Measurements from ENCODE around the gene GOLM1. TPM values are rescaled to one million over a fixed set of nuclear protein-coding genes. Genes with fewer than 3 reads are reported as not detected.

Gene GOLM1
- total and polyA plus RNA-seq, 2 of the 4 experiments (the other 2 are of a cell fraction), result 54.8 to 59.2 TPM

DNA sequence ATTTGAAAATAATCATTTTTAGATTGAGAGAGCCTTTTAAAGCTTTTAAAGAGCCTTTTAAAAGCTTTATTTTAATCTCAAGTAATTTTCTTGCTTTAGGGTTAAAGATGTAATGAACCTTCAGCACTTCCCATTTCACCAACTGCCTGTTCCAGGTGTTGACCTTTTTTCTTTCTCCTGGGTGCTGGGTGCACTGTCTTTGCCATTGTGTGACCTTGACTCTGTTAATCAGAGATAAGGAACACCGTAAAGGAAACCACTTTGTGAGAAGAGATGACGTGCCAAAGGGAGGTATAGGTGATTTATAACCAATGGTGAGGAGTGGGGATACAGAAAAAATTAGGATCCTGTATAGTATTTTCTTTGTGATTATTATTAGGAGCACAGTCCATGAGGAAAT, 90.2 kb downstream of the GOLM1 start:
- Histone ChIP-seq H3K79me1 (ENCODE audit: low read depth in 1 of 2, low read length in 2 of 2) (0 out of 4 replicates have a peak, but pooled peaks cover 0 to 3% of the 10 kb centered on the region in 2 experiments), H3K36me3 (ENCODE audit: control insufficient read depth, insufficient read depth, low read length) (peaks cover 24% of the 10 kb centered on the region)
- dilution Hi-C loops (cut with HindIII; ENCODE audit: low sequenced_read_pairs, unreplicated experiment), result no loop called here

More for the DNA sequence above, 90.2 kb downstream of the GOLM1 start:
- no peak overlapping the region for H3K4ac ChIP-seq (ENCODE audit: low read depth, low read length)
- no peak overlapping the region for H3K14ac ChIP-seq (replicated peaks; ENCODE audit: low read depth, low read length)
- H4K5ac ChIP-seq (ENCODE audit: low read depth, low read length), result no peak overlapping the region
- H3K4me3 ChIP-seq (ENCODE audit: insufficient read depth, low read depth, low read length), result no peak overlapping the region
- no peak overlapping the region for H3K56ac ChIP-seq (ENCODE audit: extremely low read depth, insufficient read depth, low read length)
- H2AFZ ChIP-seq (replicated peaks; ENCODE audit: low read length, poor library complexity), result no peak overlapping the region
- intact Hi-C loops (cut with micrococcal nuclease) (no loop called here), in situ Hi-C loops (cut with MboI; ENCODE audit: low sequenced_read_pairs) (no loop called here)
- TF ChIP-seq, protein P1, sequence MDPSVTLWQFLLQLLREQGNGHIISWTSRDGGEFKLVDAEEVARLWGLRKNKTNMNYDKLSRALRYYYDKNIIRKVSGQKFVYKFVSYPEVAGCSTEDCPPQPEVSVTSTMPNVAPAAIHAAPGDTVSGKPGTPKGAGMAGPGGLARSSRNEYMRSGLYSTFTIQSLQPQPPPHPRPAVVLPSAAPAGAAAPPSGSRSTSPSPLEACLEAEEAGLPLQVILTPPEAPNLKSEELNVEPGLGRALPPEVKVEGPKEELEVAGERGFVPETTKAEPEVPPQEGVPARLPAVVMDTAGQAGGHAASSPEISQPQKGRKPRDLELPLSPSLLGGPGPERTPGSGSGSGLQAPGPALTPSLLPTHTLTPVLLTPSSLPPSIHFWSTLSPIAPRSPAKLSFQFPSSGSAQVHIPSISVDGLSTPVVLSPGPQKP (IDR thresholded peaks at IDR 0.05; ENCODE audit: borderline replicate concordance, low read depth, low read length), result no peak
- TF ChIP-seq RAD21 (IDR thresholded peaks at IDR 0.05; ENCODE audit: low read length) (no peak), RFX5 (IDR thresholded peaks at IDR 0.05; ENCODE audit: low read depth, low read length) (no peak), POLR2A (IDR thresholded peaks at IDR 0.05; ENCODE audit: low read depth, low read length) (no peak), CEBPB (IDR thresholded peaks at IDR 0.05; ENCODE audit: low read depth, low read length) (no peak), SMC3 (IDR thresholded peaks at IDR 0.05; ENCODE audit: low read depth, low read length) (no peak)
- TF ChIP-seq, protein P2, sequence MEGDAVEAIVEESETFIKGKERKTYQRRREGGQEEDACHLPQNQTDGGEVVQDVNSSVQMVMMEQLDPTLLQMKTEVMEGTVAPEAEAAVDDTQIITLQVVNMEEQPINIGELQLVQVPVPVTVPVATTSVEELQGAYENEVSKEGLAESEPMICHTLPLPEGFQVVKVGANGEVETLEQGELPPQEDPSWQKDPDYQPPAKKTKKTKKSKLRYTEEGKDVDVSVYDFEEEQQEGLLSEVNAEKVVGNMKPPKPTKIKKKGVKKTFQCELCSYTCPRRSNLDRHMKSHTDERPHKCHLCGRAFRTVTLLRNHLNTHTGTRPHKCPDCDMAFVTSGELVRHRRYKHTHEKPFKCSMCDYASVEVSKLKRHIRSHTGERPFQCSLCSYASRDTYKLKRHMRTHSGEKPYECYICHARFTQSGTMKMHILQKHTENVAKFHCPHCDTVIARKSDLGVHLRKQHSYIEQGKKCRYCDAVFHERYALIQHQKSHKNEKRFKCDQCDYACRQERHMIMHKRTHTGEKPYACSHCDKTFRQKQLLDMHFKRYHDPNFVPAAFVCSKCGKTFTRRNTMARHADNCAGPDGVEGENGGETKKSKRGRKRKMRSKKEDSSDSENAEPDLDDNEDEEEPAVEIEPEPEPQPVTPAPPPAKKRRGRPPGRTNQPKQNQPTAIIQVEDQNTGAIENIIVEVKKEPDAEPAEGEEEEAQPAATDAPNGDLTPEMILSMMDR (conservative IDR thresholded peaks at IDR 0.05; ENCODE audit: low read depth, low read length), result no peak
- no peak overlapping the region for H2AK9ac ChIP-seq (replicated peaks; ENCODE audit: low read depth, low read length, poor library complexity)
- no peak overlapping the region for H3K4me2 ChIP-seq (ENCODE audit: low read depth, low read length)
- H2BK120ac ChIP-seq (ENCODE audit: low read depth, low read length), result no peak overlapping the region
- POLR2A ChIA-PET (ENCODE audit: unreplicated experiment), result no interaction called here
- BruUV-seq (replicated peaks), result no TSS peak
- no peak for ATAC-seq (ENCODE audit: low read depth)
- H4K20me1 ChIP-seq (ENCODE audit: insufficient read depth, low read length), result no peaks in the 10 kb centered on the region
- CTCF ChIA-PET, result no interaction called here
- no peak overlapping the region for H2AK5ac ChIP-seq (ENCODE audit: low read depth, low read length)
- H3K27me3 ChIP-seq (ENCODE audit: control insufficient read depth, insufficient read depth, low read length), result no peaks in the 10 kb centered on the region
- no peak overlapping the region for H2BK20ac ChIP-seq (ENCODE audit: low read depth, low read length)
- no peaks in the 10 kb centered on the region; the same call in 1 of the 2 replicates for H3K9me3 ChIP-seq (ENCODE audit: control insufficient read depth, insufficient read depth, low read length)
- no peak overlapping the region for H4K91ac ChIP-seq (ENCODE audit: insufficient read depth, low read depth, low read length)
- no peak overlapping the region for H2BK5ac ChIP-seq (ENCODE audit: low read depth, low read length, poor library complexity, severe bottlenecking)
- H4K8ac ChIP-seq (ENCODE audit: low read depth in 2 of 2, low read length in 2 of 2), result no peak overlapping the region
- no peak overlapping the region for H3K9ac ChIP-seq (ENCODE audit: low read depth, low read length)
- no peak overlapping the region for H3K18ac ChIP-seq (ENCODE audit: low read depth, low read length)
- H3K27ac ChIP-seq (ENCODE audit: insufficient read depth, low read length), result no peak overlapping the region
- no peaks in the 10 kb centered on the region for H3K4me1 ChIP-seq (ENCODE audit: control insufficient read depth, insufficient read depth, low read length)
- 54% methylated on average over 2 of the region's 2 CpGs; no CpG with 5 or more reads in 1 of the 2 experiments for WGBS, 2 experiments (ENCODE audit: extremely low coverage in 2 of 2, insufficient read length in 1 of 2)
- no peaks in the 10 kb centered on the region for H3K9me1 ChIP-seq (ENCODE audit: insufficient read depth, low read length)
- no peak overlapping the region for H3K23ac ChIP-seq (ENCODE audit: low read depth, low read length)
- DNase-seq, result no peak
- H2BK15ac ChIP-seq (ENCODE audit: low read depth, low read length), result no peak overlapping the region

Measured in IMR-90 (cell line).